BJ (cell line): ENCODE data around the gene CDK10. TPM values are rescaled to one million over a fixed set of nuclear protein-coding genes. Genes with fewer than 3 reads are reported as not detected.

Experiments used
- CTCF ChIA-PET: fragments of 350-600 bp; formaldehyde crosslinking; extraction: SDS; loops from one replicate; lab custom pipeline; 2021; ENCODE audit warnings: antibody characterized with exemption, inconsistent platforms; lab: Yijun Ruan, JAX
- POLR2A ChIA-PET: fragments of 300-600 bp; sonication (Branson Sonifier 250); formaldehyde crosslinking; extraction: SDS; loops from one replicate; lab custom pipeline; 2021; ENCODE audit warnings: antibody characterized with exemption; lab: Charles Lee
- DNase-seq: peaks from one replicate; pipeline ENCODE4 v3.0.0-alpha.2; 2011; ENCODE audit warnings: low read depth
- H3K27me3 ChIP-seq: 2 replicates; pipeline ENCODE4 v1.6.0; 2011; ENCODE audit warnings: low read length; ENCODE audit not compliant: control insufficient read depth, insufficient read depth
- H3K36me3 ChIP-seq: 2 replicates; pipeline ENCODE4 v1.5.1; 2011; ENCODE audit warnings: low read length; ENCODE audit not compliant: control insufficient read depth, insufficient read depth
- H3K4me3 ChIP-seq: 2 replicates; pipeline ENCODE4 v1.5.1; 2011; ENCODE audit warnings: low read depth, mild to moderate bottlenecking, control low read depth, low read length
- CTCF ChIP-seq: IDR thresholded peaks from 2 replicates; pipeline ENCODE4 v1.5.1; 2011; ENCODE audit warnings: low read depth, mild to moderate bottlenecking, control low read depth, inconsistent platforms, low read length, moderate library complexity; ENCODE audit not compliant: insufficient read depth
- polyA plus RNA-seq: library from polyadenylated mRNA; depleted of rRNA; stranded (reverse); fragments of >200 nt; gene quantifications from 2 replicates; pipeline ENCODE4 v1.2.3, GENCODE V29; 2011

Gene CDK10
- polyA plus RNA-seq, 1 experiment = 56.0 TPM

GRCh38 chr16:89642574-89642973 lies 43.9 kb upstream of the CDK10 start:
- no peak for TF ChIP-seq CTCF
- Histone ChIP-seq H3K27me3 (no peaks in the 10 kb centered on the region), H3K4me3 (no peak overlapping the region), H3K36me3 (peaks cover 13% of the 10 kb centered on the region)
- CTCF ChIA-PET = interaction anchor here (1.1 to 4.5 kb wide), 8 partner anchors 10 to 132 kb away, joined by 3 to 35 read pairs (median 9); partner anchors contain the start of genes CHMP1A, CPNE7, DPEP1 and SPATA33
- DNase-seq = no peak
- POLR2A ChIA-PET = no interaction called here

- TF ChIP-seq CTCF = no peak
- CTCF ChIA-PET = interaction anchor here (0.8 to 4.5 kb wide), 5 partner anchors 12 to 70 kb away, joined by 3 to 35 read pairs (median 6); partner anchors contain the start of gene CPNE7
These were observed 42.7 kb upstream of the CDK10 start for GRCh38 chr16:89643769-89644300.

GRCh38 chr16:89645122-89645521 lies 41.4 kb upstream of the CDK10 start:
- POLR2A ChIA-PET = no interaction called here

More at GRCh38 chr16:89643769-89644300, 42.7 kb upstream of the CDK10 start:
- Histone ChIP-seq H3K36me3 (peaks cover 15% of the 10 kb centered on the region), H3K27me3 (no peaks in the 10 kb centered on the region), H3K4me3 (no peak overlapping the region)
- POLR2A ChIA-PET = no interaction called here
- no peak for DNase-seq

GRCh38 chr16:89646270-89646669 lies 40.2 kb upstream of the CDK10 start:
- no peak for TF ChIP-seq CTCF
- ChIA-PET CTCF (interaction anchor here (0.5 to 2.2 kb wide), 4 partner anchors 67 to 81 kb away, joined by 3 to 6 read pairs (median 4); partner anchors contain the start of gene CPNE7), POLR2A (no interaction called here)
- no peak overlapping the region for H3K4me3 ChIP-seq
- no peaks in the 10 kb centered on the region for H3K27me3 ChIP-seq
- no peak for DNase-seq
- H3K36me3 ChIP-seq = peaks cover 26% of the 10 kb centered on the region

More at GRCh38 chr16:89645122-89645521, 41.4 kb upstream of the CDK10 start:
- Histone ChIP-seq H3K4me3 (no peak overlapping the region), H3K27me3 (no peaks in the 10 kb centered on the region), H3K36me3 (peaks cover 19% of the 10 kb centered on the region)
- CTCF ChIA-PET = interaction anchor here (0.9 to 2.2 kb wide), 3 partner anchors 69 to 80 kb away, joined by 3 to 6 read pairs (median 6); partner anchors contain the start of gene CPNE7
- no peak for DNase-seq
- no peak for TF ChIP-seq CTCF

- no peaks in the 10 kb centered on the region for H3K27me3 ChIP-seq
- ChIA-PET CTCF (interaction anchor here (0.5 to 0.9 kb wide), 3 partner anchors 14 to 71 kb away, joined by 3 to 5 read pairs (median 3); partner anchors contain the start of gene CPNE7), POLR2A (no interaction called here)
- H3K4me3 ChIP-seq = no peak overlapping the region
- TF ChIP-seq CTCF = no peak
- DNase-seq = no peak
- peaks cover 27% of the 10 kb centered on the region for H3K36me3 ChIP-seq
These were observed 39.6 kb upstream of the CDK10 start for GRCh38 chr16:89646906-89647305.
